HG03378 (cell line): ENCODE data around the gene CSNK2A1.
A peak's percentile ranks its signal among the peaks of the same experiment; 100 is the strongest.

ENCODE experiments used
- ATAC-seq: cut with Tn5 transposase; IDR thresholded peaks from one replicate; pipeline ENCODE4 v1.9.1; 2021; ENCODE audit warnings: mild to moderate bottlenecking, moderate library complexity; ENCODE audit not compliant: unreplicated experiment

The CSNK2A1 gene

DNA sequence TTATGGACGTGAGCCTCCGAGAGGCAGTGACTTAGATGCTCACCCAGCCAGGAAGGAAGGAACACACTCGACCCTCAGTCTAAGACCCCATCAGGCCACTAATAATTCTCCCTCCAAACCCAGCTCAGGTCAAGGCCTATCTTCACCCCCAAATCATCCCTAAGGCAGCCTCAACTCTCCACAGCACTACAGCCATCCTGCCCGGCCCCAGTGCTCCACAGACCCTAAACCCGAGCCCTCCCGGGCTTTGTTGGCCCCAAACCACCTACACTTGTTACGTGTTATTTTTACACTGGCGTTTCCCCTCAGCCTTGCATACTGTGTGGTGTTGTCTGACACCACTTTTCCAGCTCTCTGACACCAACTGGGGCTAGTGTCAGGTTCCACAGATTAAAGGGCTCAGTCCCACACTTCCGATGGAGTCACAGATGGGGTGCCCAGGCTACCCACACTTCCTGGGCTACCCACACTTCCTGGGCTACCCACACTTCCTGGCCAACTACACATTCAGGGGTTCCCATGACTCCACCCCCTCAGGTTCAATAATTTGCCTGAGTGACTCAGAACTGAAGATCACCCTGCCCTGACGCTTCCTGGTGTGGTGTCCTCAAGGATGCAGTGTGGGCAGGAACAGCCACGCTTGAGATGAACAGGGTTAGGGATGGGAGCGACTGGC, 110.2 kb downstream of the CSNK2A1 start:
- peak; percentile 76 for ATAC-seq

DNA sequence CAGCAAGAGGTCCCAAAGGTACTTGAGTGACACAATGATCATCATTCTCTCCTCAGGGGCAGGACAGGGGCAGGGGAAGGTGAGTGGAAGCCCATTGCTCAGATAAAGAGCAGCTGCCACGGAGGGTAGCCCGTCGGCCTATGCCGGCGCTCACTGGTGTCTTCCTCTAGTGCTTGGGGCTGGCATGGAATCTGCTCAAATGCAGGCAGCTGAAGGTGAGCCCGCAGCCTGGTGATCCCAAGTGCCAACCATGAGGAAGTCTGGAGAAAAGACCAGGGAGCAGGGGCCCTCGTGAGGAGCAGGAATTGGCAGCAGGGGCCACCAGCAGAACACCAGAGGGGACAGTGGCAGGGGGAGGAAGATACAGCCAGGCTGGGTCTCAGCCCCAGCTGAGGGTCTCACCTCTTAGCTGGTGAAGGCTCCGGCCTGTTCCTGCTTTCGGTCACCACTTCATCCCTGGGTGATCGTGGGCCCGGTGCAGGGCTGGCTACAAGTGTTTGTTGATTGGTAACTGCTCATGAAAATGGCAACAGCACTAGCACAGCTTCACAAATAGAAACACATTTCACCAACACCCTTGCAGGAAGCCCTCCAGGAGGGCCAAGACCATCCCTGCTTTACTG, 110.8 kb downstream of the CSNK2A1 start:
- ATAC-seq = no peak

- ATAC-seq = no peak
Measured at GRCh38 chr20:432208-432607, 111.4 kb downstream of the CSNK2A1 start.

DNA sequence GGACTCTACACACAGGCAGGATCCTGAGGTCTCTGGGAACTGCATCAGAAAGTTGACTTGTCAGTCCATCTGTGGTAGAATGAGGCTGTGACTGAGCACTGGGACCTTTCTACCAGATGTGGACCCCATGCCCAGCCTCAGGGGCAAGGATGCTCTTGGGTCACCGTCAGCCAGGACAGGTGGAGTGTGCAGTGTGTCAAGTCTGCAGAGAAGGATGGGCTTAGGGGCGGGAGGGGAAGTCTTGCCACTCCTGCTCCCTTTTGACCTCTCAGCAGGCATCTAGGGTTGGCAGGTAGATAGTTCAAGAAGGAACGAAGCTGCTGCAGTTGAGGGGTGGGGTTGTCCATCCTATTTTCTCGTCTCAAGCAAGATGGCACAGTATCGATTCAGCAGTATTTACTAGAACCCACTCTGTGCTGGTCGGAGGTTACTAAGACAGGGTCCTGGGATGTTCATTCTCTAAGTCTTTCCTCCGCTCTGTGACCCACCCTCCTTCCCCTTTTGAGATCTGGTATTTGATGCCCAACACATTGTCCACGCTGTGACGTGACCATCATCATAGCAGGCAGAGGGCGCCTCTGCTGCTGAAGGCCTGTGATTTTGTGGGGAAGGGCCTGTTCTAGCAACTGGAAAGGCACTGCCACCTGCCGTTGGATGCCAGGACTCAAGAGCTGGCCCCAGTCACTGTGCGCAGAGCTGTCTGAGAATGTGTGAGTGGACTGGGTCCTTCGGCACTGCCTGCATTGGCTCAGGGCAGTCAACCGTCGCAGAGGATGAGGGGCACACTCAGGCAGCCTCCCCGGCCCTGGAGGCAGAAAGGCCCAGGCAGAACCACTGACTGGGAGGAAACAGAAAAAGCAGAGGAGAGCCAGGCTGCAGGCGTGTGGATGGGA, 112.3 kb downstream of the CSNK2A1 start:
- ATAC-seq = no peak

GRCh38 chr20:430091-430999, 113.2 kb downstream of the CSNK2A1 start:
- ATAC-seq = no peak

- ATAC-seq = no peak
Measured at GRCh38 chr20:428658-429200, 114.9 kb downstream of the CSNK2A1 start.

DNA sequence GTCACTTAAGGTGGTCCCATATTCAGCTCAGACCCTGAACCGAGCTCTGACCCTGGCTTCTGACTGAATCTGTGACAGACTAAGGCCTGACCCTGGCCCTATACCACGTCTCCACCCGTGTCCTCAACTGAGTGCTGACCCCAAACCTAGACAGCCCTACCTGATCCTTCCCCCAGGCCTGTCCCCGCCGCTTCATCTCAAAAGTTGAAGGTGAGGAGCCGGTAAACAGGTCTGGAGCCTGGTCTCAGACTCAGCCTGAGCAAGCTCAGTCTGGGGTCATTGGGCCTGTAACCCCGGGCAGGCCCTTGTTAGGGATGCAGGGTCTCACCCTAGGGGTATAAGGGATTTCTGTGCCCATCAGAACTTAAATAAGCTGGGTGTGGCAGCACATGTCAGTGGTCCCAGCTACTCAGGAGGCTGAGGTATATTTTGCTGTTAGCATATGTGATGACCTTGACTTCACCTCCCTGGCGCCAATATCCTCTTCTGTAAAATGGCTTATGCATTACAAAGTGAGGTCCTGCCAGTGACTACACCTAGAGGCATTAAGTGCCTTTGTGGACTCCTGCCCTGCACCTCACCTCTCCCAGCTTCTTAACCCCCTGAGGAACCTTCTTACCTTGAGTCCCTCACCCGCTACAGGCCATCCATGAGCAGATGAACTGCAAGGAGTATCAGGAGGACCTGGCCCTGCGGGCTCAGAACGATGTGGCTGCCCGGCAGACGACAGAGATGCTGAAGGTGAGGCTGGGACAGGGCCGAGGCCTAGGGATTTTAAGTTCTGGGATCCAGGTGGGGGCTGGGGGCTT, 115.5 kb downstream of the CSNK2A1 start:
- no peak for ATAC-seq

- ATAC-seq = no peak
Measured at GRCh38 chr20:427401-427800, 116.2 kb downstream of the CSNK2A1 start.

DNA sequence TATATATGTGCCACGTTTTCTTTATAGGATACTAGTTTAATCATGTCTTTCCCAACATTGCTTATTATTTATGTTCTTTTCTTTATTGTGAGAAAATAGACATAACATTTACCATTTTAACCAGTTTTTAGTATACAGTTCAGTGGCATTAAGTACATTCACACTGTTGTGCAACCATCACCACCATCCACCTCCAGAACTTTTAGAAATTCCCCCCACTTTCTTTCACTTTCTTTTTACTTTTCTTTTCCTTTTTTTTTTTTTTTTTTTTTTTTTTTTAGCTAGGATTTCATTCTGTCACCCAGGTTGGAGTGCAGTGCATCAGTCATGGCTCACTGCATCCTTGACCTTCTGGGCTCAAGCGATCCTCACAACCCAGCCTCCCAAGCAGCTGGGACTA, 117.0 kb downstream of the CSNK2A1 start:
- no peak for ATAC-seq
